ENCODE results near the gene CTRL.

Gene CTRL

DNA sequence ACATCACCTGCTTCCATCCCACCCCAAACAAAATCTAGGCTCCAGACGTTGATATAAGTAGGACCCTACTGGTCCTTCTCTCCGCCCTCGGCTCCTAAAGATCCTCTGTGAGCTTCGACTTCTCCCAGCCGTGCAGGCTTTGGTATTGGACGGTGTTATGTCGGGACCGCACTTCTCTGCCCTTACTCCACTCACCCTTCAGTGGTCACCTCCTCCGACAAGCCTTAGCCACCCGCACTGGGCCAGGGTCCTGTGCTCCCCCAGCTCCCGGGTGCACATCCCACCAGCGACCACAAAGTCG lies 3.4 kb upstream of the CTRL start:
- ChIA-PET POLR2A (interaction anchor here (0.8 to 2.5 kb wide), 12 partner anchors 11 to 263 kb away, joined by 3 to 11 read pairs (median 4); no protein-coding TSS in a partner anchor), CTCF (interaction anchor here (0.9 to 16.7 kb wide), 14 partner anchors 9 to 441 kb away, joined by 3 to 227 read pairs (median 4); partner anchors contain the start of gene NRN1L)
- no peak for TF ChIP-seq CTCF (IDR thresholded peaks at IDR 0.05; ENCODE audit: insufficient read depth, low read length, missing control alignments)
- DNase-seq (ENCODE audit: low read depth, low spot score) = no peak
- peak overlapping the region; percentile 100 for H3K4me3 ChIP-seq (ENCODE audit: low read depth, low read length)

DNA sequence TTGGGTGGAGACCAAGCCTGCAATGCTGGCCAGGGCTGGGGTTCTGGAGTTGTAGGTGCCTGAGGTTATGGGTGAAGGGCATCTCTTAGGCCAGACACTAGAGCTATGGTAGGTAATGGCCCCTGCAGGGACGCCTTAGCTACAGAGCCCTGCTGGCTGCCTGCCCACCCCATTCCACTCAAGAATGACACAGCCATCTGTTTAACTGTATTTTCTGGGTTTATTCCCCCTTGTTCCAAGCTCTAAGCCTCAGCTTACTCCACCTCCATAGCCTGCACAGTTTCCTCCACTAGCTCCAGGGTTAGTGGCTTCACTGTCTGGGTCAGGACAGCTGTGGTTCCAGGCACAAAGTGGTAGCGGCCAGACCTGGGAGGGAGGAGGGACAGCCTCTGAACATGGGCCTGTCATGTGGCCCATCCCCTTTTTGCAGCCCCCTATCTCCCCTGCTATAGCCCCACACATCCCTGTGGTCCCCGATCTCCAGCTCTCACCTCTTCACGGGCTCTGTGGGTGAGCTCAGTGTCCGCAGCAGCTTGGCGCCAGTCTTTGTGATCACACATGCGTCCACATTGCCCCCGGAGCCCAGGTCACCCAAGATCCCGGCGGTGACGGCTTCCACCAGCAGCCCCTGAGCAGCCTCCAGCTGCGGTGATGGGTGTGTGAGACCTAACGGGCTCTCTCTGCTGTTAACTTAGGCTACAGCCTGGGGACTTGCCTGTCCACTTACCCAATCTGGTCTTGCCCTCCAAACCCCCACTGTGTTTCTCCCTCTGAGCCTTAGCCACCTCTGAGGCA lies 2.8 kb upstream of the CTRL start:
- no peak for DNase-seq (ENCODE audit: low read depth, low spot score)
- POLR2A ChIA-PET = interaction anchor here (0.8 to 2.5 kb wide), 6 partner anchors 10 to 101 kb away, joined by 3 to 9 read pairs (median 4); no protein-coding TSS in a partner anchor
- H3K4me3 ChIP-seq (ENCODE audit: low read depth, low read length) = peak overlapping the region; percentile 100
- TF ChIP-seq CTCF (IDR thresholded peaks at IDR 0.05; ENCODE audit: insufficient read depth, low read length, missing control alignments) = no peak
- CTCF ChIA-PET = interaction anchor here (0.9 to 16.7 kb wide), 15 partner anchors 9 to 440 kb away, joined by 3 to 227 read pairs (median 4); partner anchors contain the start of gene NRN1L

DNA sequence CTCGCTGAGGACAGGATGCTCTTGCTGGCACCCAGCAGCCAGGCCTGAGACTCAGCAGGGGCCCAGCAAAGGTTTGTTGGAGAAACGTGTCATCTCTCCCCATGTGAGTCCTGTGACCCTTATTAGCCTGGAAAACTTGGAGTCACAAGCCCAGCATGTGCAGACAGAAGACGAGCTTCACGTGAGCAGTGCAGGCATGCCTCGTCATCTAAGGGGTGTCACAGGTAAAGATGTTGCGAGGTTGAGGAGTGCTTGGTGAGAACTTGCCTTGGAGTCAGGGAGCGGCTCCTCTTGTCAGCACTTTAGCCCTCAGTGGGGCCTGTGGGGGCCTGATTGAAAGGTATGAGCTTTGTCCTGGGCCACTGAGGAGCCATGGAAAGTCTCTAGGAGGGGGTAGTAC lies 2.1 kb upstream of the CTRL start:
- ChIA-PET CTCF (interaction anchor here (1.2 to 16.7 kb wide), 10 partner anchors 8 to 439 kb away, joined by 3 to 227 read pairs (median 5); partner anchors contain the start of gene NRN1L), POLR2A (interaction anchor here (2.5 kb wide), 1 partner anchor 10 kb away, joined by 9 read pairs; no protein-coding TSS in a partner anchor)
- no peak overlapping the region for H3K4me3 ChIP-seq (ENCODE audit: low read depth, low read length)
- no peak for DNase-seq (ENCODE audit: low read depth, low spot score)
- no peak for TF ChIP-seq CTCF (IDR thresholded peaks at IDR 0.05; ENCODE audit: insufficient read depth, low read length, missing control alignments)

- TF ChIP-seq CTCF (IDR thresholded peaks at IDR 0.05; ENCODE audit: insufficient read depth, low read length, missing control alignments) = no peak
- CTCF ChIA-PET = interaction anchor here (0.9 to 16.7 kb wide), 5 partner anchors 8 to 117 kb away, joined by 3 to 227 read pairs (median 4); partner anchors contain the start of gene NRN1L
- H3K4me3 ChIP-seq (ENCODE audit: low read depth, low read length) = no peak overlapping the region
- POLR2A ChIA-PET = no interaction called here
- no peak for DNase-seq (ENCODE audit: low read depth, low spot score)
Measured at GRCh38 chr16:67932462-67932840, 789 bp upstream of the CTRL start.

DNA sequence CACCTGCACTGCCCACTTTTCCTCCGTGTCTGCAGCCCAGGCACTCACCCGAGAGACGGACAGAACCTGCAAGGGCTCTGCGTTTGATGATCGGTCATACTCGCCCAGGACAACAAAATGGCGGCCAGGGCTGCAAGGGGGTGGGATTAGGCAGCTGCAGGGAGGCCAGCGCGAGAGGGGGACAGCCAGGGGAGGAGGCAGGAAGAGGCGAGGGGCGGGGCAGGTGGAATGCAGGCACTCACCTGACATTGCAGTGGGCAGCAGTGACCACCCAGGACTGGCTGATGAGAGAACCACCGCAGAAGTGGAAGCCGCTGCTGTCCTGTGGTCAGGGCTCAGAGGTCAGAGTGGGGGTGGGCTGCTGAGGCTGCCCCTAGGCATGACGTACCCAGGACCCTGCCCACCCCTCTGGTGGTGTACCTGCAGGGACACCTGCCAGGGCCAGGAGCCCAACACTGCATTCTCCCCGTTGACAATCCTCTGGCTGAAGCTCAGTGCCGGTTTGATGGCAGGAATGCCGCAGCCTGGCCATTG lies 917 bp downstream of the CTRL start:
- no peak for TF ChIP-seq CTCF (IDR thresholded peaks at IDR 0.05; ENCODE audit: insufficient read depth, low read length, missing control alignments)
- H3K4me3 ChIP-seq (ENCODE audit: low read depth, low read length) = no peak overlapping the region
- DNase-seq (ENCODE audit: low read depth, low spot score) = no peak
- CTCF ChIA-PET = interaction anchor here (0.7 to 16.7 kb wide), 7 partner anchors 8 to 410 kb away, joined by 3 to 227 read pairs (median 7); partner anchors contain the start of gene NRN1L
- POLR2A ChIA-PET = interaction anchor here (1.0 kb wide), 1 partner anchor 117 kb away, joined by 3 read pairs; no protein-coding TSS in a partner anchor

DNA sequence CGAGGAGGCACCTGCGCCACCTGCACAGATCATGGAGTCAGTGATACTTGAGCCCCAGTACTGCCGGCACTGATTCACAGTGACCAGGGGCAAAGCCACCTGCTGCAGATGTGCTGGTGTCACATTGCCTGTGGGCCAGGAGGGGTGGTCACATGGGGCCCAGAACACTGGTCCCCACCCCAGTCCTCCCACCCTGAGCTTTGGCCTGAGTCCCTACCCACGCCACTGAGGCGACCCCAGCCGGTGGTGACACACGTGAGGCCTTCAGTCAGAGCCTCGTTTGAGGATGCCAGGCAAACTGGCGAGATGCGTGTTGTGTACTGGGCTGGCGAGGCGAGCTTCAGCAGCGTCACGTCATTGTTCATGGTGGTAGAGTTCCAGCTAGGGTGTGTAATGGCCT lies 1.5 kb downstream of the CTRL start:
- H3K4me3 ChIP-seq (ENCODE audit: low read depth, low read length) = no peak overlapping the region
- TF ChIP-seq CTCF (IDR thresholded peaks at IDR 0.05; ENCODE audit: insufficient read depth, low read length, missing control alignments) = no peak
- ChIA-PET POLR2A (no interaction called here), CTCF (interaction anchor here (1.1 to 16.7 kb wide), 6 partner anchors 12 to 409 kb away, joined by 3 to 227 read pairs (median 14); partner anchors contain the start of gene NRN1L)
- no peak for DNase-seq (ENCODE audit: low read depth, low spot score)
